OCI-LY7 (cell line): ENCODE measurements around the gene CELF2.

Experiments used
- CTCF ChIP-seq: fragments of 200-600 bp; sonication (generic); conservative IDR thresholded peaks from 2 replicates; pipeline ENCODE4 v1.5.1; 2014; ENCODE audit warnings: mild to moderate bottlenecking, antibody characterized with exemption, low read length, moderate library complexity, mixed read lengths
- EZH2phosphoT487 ChIP-seq: fragments of 200-600 bp; sonication (generic); IDR thresholded peaks from 2 replicates; pipeline ENCODE4 v1.6.1; 2018; ENCODE audit warnings: low read depth, borderline replicate concordance, mild to moderate bottlenecking, mixed run types, antibody characterized with exemption, low read length, moderate library complexity, mixed read lengths

DNA sequence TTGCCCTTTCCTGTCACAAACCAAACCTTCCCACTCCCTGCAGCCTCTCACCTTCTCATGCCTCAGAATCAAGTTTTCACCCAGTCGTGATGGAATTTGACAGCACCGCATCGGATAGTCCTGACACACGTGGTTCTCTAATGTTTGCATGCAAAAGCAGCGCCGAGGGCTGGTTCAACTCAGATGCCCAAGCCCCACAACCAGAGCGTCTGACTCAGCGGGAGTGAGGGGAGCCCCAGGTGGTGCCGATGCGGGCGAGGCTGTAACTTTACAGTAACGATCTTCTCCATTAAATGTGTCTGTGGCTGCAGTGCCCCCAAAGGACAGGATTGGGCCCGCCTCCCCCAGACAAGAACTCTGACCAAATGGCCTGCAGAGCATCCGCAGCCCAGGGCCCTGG lies 284.5 kb downstream of the CELF2 start:
- TF ChIP-seq CTCF (no peak), EZH2phosphoT487 (no peak)
